GM23338 (cell line): ENCODE results near the gene ADAM17. TPM values are rescaled to one million over a fixed set of nuclear protein-coding genes. Genes with fewer than 3 reads are reported as not detected.

Experiments used
- ATAC-seq: fragments of 200-7000 bp; cut with Tn5 transposase; 3 replicates; pipeline ENCODE4 v1.9.1; 2020
- DNase-seq: peaks from one replicate; pipeline ENCODE4 v3.0.0-alpha.2; 2015; ENCODE audit warnings: low spot score
- H2AFZ ChIP-seq: fragments of 200-600 bp; sonication (generic); 2 replicates; pipeline ENCODE4 v1.8.0; 2016; ENCODE audit warnings: antibody characterized with exemption, mild to moderate bottlenecking, moderate library complexity
- H3F3A ChIP-seq: fragments of 200-600 bp; sonication (generic); replicated peaks from 2 replicates; pipeline ENCODE4 v1.8.0; 2017; ENCODE audit warnings: antibody characterized with exemption, mixed run types, low read depth
- H3K27ac ChIP-seq: fragments of 200-600 bp; sonication (generic); 2 replicates; pipeline ENCODE4 v1.6.1; 2016; ENCODE audit warnings: low read depth
- H3K27me3 ChIP-seq: fragments of 200-600 bp; sonication (generic); 2 replicates; pipeline ENCODE4 v1.8.0; 2016; ENCODE audit warnings: mild to moderate bottlenecking, mixed run types, moderate library complexity; ENCODE audit not compliant: insufficient read depth
- H3K36me3 ChIP-seq: fragments of 200-600 bp; sonication (generic); 2 replicates; pipeline ENCODE4 v1.8.0; 2016; ENCODE audit warnings: mild to moderate bottlenecking; ENCODE audit not compliant: insufficient read depth
- H3K4me1 ChIP-seq: fragments of 200-600 bp; sonication (generic); 2 replicates; pipeline ENCODE4 v1.8.0; 2016; ENCODE audit warnings: mild to moderate bottlenecking, moderate library complexity; ENCODE audit not compliant: insufficient read depth
- H3K4me2 ChIP-seq: fragments of 200-600 bp; sonication (generic); 2 replicates; pipeline ENCODE4 v1.7.1; 2017; ENCODE audit warnings: mixed run types
- H3K4me3 ChIP-seq: fragments of 200-600 bp; sonication (generic); 2 replicates; pipeline ENCODE4 v1.6.1; 2016; ENCODE audit warnings: mixed run types
- H3K79me2 ChIP-seq: fragments of 200-600 bp; sonication (generic); replicated peaks from 2 replicates; pipeline ENCODE4 v1.8.0; 2017; ENCODE audit warnings: mild to moderate bottlenecking; ENCODE audit not compliant: insufficient read depth
- H3K9me2 ChIP-seq: fragments of 200-600 bp; sonication (generic); 2 replicates; pipeline ENCODE4 v1.8.0; 2017; ENCODE audit not compliant: insufficient read depth
- H4K20me1 ChIP-seq: fragments of 200-600 bp; sonication (generic); replicated peaks from 2 replicates; pipeline ENCODE4 v1.8.0; 2017; ENCODE audit warnings: mild to moderate bottlenecking; ENCODE audit not compliant: insufficient read depth
- H3K27ac Mint-ChIP-seq: 2 replicates; pipeline ENCODE4 v1.8.0; 2020; ENCODE audit warnings: inconsistent platforms, mild to moderate bottlenecking, moderate library complexity, mixed read lengths
- H3K27me3 Mint-ChIP-seq: 3 replicates; pipeline ENCODE4 v1.8.0; 2022; ENCODE audit warnings: low read depth, mild to moderate bottlenecking, moderate library complexity, mixed read lengths, inconsistent platforms; ENCODE audit not compliant: insufficient read depth, poor library complexity
- H3K36me3 Mint-ChIP-seq: 3 replicates; pipeline ENCODE4 v1.8.0; 2021; ENCODE audit warnings: low read depth, mild to moderate bottlenecking, inconsistent platforms, moderate library complexity, mixed read lengths
- H3K4me1 Mint-ChIP-seq: 3 replicates; pipeline ENCODE4 v1.8.0; 2020; ENCODE audit warnings: mild to moderate bottlenecking, inconsistent platforms, mixed read lengths
- H3K4me3 Mint-ChIP-seq: 3 replicates; pipeline ENCODE4 v1.8.0; 2021; ENCODE audit warnings: moderate library complexity, mild to moderate bottlenecking, inconsistent platforms, mixed read lengths
- H3K9me3 Mint-ChIP-seq: 3 replicates; pipeline ENCODE4 v1.8.0; 2020; ENCODE audit warnings: moderate library complexity, mild to moderate bottlenecking, inconsistent platforms, mixed read lengths
- CREB1 ChIP-seq: fragments of 250-450 bp; sonication (Bioruptor Pico); IDR thresholded peaks from 2 replicates; pipeline ENCODE4 v1.5.0; 2020; ENCODE audit warnings: low read depth, mild to moderate bottlenecking, moderate library complexity
- EZH2 ChIP-seq: fragments of 200-600 bp; sonication (generic); IDR thresholded peaks from one replicate; pipeline ENCODE4 v1.8.0; 2017; ENCODE audit warnings: antibody characterized with exemption, mild to moderate bottlenecking, low read depth; ENCODE audit not compliant: unreplicated experiment
- EZH2phosphoT487 ChIP-seq: fragments of 200-600 bp; sonication (generic); IDR thresholded peaks from one replicate; pipeline ENCODE4 v1.8.1; 2018; ENCODE audit warnings: antibody characterized with exemption; ENCODE audit not compliant: unreplicated experiment
- JUNB ChIP-seq: IDR thresholded peaks from one replicate; pipeline ENCODE4 v1.6.1; 2016; ENCODE audit warnings: antibody characterized with exemption; ENCODE audit not compliant: unreplicated experiment
- NANOG ChIP-seq: IDR thresholded peaks from 2 replicates; pipeline ENCODE4 v1.6.1; 2016; ENCODE audit warnings: antibody characterized with exemption, borderline replicate concordance
- ZNF114 ChIP-seq: fragments of 250-450 bp; sonication (Bioruptor Pico); IDR thresholded peaks from 2 replicates; pipeline ENCODE4 v1.5.0; 2020; ENCODE audit warnings: mild to moderate bottlenecking, moderate library complexity
- polyA plus RNA-seq: library from polyadenylated mRNA; unstranded; fragments of >200 nt; fragmentation: Nextera tagmentation; extraction: Ambion mirVana; gene quantifications from 2 replicates; pipeline ENCODE4 v1.2.1, GENCODE V29; 2016
- total RNA-seq: library from RNA; depleted of rRNA; stranded (reverse); fragments of >200 nt; shearing (Covaris generic); gene quantifications from 2 replicates; pipeline ENCODE4 v1.2.3, GENCODE V29; 2014
- TF ChIP-seq, protein P1 (sequence below): fragments of 250-450 bp; sonication (Bioruptor Pico); IDR thresholded peaks from 2 replicates; pipeline ENCODE4 v1.5.0; 2020; ENCODE audit warnings: mild to moderate bottlenecking, moderate library complexity
- TF ChIP-seq, protein P2 (sequence below), 2 experiments: fragments of 200-600 bp in 1 of 2; sonication (generic) in 1 of 2; conservative IDR thresholded peaks; 2 replicates each; pipeline versions ENCODE4 v1.5.1 to v1.6.1; 2016 to 2017; ENCODE audit warnings: antibody characterized with exemption in 2 of 2, low read depth in 2 of 2, mild to moderate bottlenecking in 2 of 2, moderate library complexity in 1 of 2
- TF ChIP-seq, protein P3 (sequence below): IDR thresholded peaks from one replicate; pipeline ENCODE4 v1.6.1; 2018; ENCODE audit warnings: antibody characterized with exemption; ENCODE audit not compliant: unreplicated experiment

ADAM17 gene
- total and polyA plus RNA-seq, 2 experiments from 2014 or later, result 8.3 to 23.5 TPM

DNA sequence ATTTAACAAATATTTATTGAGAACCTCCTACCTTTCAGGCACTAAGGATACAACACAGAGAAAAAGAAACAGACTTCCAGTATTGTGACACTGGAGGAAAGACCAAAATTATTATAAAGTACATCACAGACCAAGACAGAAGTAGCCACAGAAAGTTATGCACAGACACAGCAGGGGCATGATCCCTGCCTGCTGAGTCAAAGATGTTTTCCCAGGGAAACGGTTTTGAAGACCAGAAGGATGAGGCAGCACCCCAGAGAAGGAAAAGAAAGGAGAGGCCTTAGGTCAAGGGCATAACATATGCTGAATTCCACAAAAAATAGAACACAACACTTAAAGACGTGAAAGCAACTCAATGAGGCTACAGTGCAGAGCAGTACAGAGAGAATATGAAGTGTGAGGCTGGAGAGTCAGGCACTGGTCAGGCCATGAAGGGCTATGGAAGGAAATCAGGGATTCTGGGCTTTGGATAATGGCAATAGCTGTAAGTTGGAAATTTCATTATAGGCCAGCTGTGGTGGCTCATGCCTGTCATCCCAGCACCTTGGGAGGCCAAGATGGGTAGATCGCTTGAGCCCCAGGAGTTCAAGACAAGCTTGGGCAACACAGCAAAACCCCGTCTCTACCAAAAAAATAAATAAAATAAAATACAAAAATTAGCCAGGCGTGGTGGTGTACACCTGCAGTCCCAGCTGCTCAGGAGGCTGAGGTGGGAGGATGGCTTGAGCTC is 8.2 kb downstream of the ADAM17 start (continued):
- TF ChIP-seq, protein P1, sequence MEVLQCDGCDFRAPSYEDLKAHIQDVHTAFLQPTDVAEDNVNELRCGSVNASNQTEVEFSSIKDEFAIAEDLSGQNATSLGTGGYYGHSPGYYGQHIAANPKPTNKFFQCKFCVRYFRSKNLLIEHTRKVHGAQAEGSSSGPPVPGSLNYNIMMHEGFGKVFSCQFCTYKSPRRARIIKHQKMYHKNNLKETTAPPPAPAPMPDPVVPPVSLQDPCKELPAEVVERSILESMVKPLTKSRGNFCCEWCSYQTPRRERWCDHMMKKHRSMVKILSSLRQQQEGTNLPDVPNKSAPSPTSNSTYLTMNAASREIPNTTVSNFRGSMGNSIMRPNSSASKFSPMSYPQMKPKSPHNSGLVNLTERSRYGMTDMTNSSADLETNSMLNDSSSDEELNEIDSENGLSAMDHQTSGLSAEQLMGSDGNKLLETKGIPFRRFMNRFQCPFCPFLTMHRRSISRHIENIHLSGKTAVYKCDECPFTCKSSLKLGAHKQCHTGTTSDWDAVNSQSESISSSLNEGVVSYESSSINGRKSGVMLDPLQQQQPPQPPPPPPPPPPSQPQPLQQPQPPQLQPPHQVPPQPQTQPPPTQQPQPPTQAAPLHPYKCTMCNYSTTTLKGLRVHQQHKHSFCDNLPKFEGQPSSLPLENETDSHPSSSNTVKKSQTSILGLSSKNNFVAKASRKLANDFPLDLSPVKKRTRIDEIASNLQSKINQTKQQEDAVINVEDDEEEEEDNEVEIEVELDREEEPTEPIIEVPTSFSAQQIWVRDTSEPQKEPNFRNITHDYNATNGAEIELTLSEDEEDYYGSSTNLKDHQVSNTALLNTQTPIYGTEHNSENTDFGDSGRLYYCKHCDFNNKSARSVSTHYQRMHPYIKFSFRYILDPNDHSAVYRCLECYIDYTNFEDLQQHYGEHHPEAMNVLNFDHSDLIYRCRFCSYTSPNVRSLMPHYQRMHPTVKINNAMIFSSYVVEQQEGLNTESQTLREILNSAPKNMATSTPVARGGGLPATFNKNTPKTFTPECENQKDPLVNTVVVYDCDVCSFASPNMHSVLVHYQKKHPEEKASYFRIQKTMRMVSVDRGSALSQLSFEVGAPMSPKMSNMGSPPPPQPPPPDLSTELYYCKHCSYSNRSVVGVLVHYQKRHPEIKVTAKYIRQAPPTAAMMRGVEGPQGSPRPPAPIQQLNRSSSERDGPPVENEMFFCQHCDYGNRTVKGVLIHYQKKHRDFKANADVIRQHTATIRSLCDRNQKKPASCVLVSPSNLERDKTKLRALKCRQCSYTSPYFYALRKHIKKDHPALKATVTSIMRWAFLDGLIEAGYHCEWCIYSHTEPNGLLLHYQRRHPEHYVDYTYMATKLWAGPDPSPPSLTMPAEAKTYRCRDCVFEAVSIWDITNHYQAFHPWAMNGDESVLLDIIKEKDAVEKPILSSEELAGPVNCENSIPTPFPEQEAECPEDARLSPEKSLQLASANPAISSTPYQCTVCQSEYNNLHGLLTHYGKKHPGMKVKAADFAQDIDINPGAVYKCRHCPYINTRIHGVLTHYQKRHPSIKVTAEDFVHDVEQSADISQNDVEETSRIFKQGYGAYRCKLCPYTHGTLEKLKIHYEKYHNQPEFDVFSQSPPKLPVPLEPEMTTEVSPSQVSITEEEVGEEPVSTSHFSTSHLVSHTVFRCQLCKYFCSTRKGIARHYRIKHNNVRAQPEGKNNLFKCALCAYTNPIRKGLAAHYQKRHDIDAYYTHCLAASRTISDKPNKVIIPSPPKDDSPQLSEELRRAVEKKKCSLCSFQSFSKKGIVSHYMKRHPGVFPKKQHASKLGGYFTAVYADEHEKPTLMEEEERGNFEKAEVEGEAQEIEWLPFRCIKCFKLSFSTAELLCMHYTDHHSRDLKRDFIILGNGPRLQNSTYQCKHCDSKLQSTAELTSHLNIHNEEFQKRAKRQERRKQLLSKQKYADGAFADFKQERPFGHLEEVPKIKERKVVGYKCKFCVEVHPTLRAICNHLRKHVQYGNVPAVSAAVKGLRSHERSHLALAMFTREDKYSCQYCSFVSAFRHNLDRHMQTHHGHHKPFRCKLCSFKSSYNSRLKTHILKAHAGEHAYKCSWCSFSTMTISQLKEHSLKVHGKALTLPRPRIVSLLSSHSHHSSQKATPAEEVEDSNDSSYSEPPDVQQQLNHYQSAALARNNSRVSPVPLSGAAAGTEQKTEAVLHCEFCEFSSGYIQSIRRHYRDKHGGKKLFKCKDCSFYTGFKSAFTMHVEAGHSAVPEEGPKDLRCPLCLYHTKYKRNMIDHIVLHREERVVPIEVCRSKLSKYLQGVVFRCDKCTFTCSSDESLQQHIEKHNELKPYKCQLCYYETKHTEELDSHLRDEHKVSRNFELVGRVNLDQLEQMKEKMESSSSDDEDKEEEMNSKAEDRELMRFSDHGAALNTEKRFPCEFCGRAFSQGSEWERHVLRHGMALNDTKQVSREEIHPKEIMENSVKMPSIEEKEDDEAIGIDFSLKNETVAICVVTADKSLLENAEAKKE (CRISPR knock-in tag), result no peak
- TF ChIP-seq, protein P2, sequence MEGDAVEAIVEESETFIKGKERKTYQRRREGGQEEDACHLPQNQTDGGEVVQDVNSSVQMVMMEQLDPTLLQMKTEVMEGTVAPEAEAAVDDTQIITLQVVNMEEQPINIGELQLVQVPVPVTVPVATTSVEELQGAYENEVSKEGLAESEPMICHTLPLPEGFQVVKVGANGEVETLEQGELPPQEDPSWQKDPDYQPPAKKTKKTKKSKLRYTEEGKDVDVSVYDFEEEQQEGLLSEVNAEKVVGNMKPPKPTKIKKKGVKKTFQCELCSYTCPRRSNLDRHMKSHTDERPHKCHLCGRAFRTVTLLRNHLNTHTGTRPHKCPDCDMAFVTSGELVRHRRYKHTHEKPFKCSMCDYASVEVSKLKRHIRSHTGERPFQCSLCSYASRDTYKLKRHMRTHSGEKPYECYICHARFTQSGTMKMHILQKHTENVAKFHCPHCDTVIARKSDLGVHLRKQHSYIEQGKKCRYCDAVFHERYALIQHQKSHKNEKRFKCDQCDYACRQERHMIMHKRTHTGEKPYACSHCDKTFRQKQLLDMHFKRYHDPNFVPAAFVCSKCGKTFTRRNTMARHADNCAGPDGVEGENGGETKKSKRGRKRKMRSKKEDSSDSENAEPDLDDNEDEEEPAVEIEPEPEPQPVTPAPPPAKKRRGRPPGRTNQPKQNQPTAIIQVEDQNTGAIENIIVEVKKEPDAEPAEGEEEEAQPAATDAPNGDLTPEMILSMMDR (conservative IDR thresholded peaks at IDR 0.05; ENCODE audit: low read depth in 2 of 2), result no peak
- TF ChIP-seq NANOG, result no peak
- no peak for TF ChIP-seq EZH2
- TF ChIP-seq JUNB, result no peak
- no peak for TF ChIP-seq ZNF114 (CRISPR knock-in tag)

DNA sequence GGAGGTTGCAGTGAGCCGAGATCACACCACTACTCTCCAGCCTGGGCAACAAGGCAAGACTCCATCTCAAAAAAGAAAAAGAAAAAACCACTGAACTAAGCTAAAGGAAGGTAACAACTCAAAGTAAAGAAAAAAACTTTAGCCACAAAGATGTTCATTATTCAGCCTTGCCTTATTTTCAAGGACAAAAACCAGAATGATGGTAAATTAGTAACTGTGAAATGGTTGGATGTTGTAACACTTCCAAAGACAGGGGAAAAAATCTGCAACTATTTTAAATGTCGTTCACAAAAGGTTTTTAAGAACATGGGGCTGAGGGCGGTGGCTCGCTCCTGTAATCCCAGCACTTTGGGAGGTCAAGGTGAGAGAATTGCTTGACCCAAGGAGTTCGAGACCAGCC is 10.1 kb downstream of the ADAM17 start:
- no peaks in the 10 kb centered on the region for H3K27me3 ChIP-seq
- ATAC-seq, result no peak
- no peaks in the 10 kb centered on the region; the same call in 2 of the 3 replicates for H3K36me3 Mint-ChIP-seq
- H3K9me3 Mint-ChIP-seq, result no peaks in the 10 kb centered on the region
- no peaks in the 10 kb centered on the region for H3K9me2 ChIP-seq
- H3F3A ChIP-seq, result no peaks in the 10 kb centered on the region
- no peak overlapping the region for H3K27ac Mint-ChIP-seq
- no peak overlapping the region for H2AFZ ChIP-seq
- DNase-seq, result no peak
- peaks cover 24% of the 10 kb centered on the region for H3K4me1 Mint-ChIP-seq
- no peak overlapping the region for H3K4me3 ChIP-seq
- H4K20me1 ChIP-seq, result peaks cover 6% of the 10 kb centered on the region
- peaks cover 75% of the 10 kb centered on the region for H3K79me2 ChIP-seq
- no peak overlapping the region for H3K4me3 Mint-ChIP-seq
- H3K4me2 ChIP-seq, result no peak overlapping the region
- no peaks in the 10 kb centered on the region for H3K27me3 Mint-ChIP-seq
- H3K4me1 ChIP-seq, result no peaks in the 10 kb centered on the region; the same call in 1 of the 2 replicates
- no peak overlapping the region for H3K27ac ChIP-seq
- H3K36me3 ChIP-seq, result no peaks in the 10 kb centered on the region
- no peak for TF ChIP-seq CREB1
- no peak for TF ChIP-seq EZH2phosphoT487
- TF ChIP-seq, protein P3, sequence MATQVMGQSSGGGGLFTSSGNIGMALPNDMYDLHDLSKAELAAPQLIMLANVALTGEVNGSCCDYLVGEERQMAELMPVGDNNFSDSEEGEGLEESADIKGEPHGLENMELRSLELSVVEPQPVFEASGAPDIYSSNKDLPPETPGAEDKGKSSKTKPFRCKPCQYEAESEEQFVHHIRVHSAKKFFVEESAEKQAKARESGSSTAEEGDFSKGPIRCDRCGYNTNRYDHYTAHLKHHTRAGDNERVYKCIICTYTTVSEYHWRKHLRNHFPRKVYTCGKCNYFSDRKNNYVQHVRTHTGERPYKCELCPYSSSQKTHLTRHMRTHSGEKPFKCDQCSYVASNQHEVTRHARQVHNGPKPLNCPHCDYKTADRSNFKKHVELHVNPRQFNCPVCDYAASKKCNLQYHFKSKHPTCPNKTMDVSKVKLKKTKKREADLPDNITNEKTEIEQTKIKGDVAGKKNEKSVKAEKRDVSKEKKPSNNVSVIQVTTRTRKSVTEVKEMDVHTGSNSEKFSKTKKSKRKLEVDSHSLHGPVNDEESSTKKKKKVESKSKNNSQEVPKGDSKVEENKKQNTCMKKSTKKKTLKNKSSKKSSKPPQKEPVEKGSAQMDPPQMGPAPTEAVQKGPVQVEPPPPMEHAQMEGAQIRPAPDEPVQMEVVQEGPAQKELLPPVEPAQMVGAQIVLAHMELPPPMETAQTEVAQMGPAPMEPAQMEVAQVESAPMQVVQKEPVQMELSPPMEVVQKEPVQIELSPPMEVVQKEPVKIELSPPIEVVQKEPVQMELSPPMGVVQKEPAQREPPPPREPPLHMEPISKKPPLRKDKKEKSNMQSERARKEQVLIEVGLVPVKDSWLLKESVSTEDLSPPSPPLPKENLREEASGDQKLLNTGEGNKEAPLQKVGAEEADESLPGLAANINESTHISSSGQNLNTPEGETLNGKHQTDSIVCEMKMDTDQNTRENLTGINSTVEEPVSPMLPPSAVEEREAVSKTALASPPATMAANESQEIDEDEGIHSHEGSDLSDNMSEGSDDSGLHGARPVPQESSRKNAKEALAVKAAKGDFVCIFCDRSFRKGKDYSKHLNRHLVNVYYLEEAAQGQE, result no peak
- TF ChIP-seq, protein P2 (conservative IDR thresholded peaks at IDR 0.05; ENCODE audit: low read depth in 2 of 2), result no peak
